Smooth muscle cell (in vitro differentiated cells): Measurements from ENCODE around the gene DHX34. TPM values are rescaled to one million over a fixed set of nuclear protein-coding genes. Genes with fewer than 3 reads are reported as not detected.

ENCODE experiments used
- DNase-seq: peaks from one replicate; lab custom pipeline; 2025; ENCODE audit not compliant: unreplicated experiment; lab: John Stamatoyannopoulos, UW
- H2AFZ ChIP-seq: fragments of 200-600 bp; sonication (generic); 2 replicates; pipeline ENCODE4 v1.6.0; 2016; ENCODE audit warnings: antibody characterized with exemption, low read depth, mild to moderate bottlenecking
- H3F3A ChIP-seq: fragments of 200-600 bp; sonication (generic); 2 replicates; pipeline ENCODE4 v1.6.0; 2017; ENCODE audit warnings: antibody characterized with exemption, low read depth
- H3K27ac ChIP-seq: fragments of 200-600 bp; sonication (generic); 2 replicates; pipeline ENCODE4 v1.5.1; 2016; ENCODE audit warnings: low read depth, mild to moderate bottlenecking
- H3K27me3 ChIP-seq: fragments of 200-600 bp; sonication (generic); 2 replicates; pipeline ENCODE4 v1.6.1; 2016; ENCODE audit warnings: low read depth, mild to moderate bottlenecking
- H3K36me3 ChIP-seq: fragments of 200-600 bp; sonication (generic); 2 replicates; pipeline ENCODE4 v1.5.1; 2016; ENCODE audit warnings: low read depth
- H3K4me1 ChIP-seq: fragments of 200-600 bp; sonication (generic); 2 replicates; pipeline ENCODE4 v1.5.1; 2016; ENCODE audit warnings: low read depth
- H3K4me2 ChIP-seq: fragments of 200-600 bp; sonication (generic); 2 replicates; pipeline ENCODE4 v1.6.0; 2016; ENCODE audit warnings: mild to moderate bottlenecking
- H3K4me3 ChIP-seq: fragments of 200-600 bp; sonication (generic); 2 replicates; pipeline ENCODE4 v1.5.1; 2016; ENCODE audit warnings: mild to moderate bottlenecking
- H3K79me2 ChIP-seq: fragments of 200-600 bp; sonication (generic); 2 replicates; pipeline ENCODE4 v1.6.0; 2016; ENCODE audit warnings: low read depth, mild to moderate bottlenecking
- H3K9ac ChIP-seq: fragments of 200-600 bp; sonication (generic); 2 replicates; pipeline ENCODE4 v1.6.0; 2016; ENCODE audit warnings: low read depth
- H3K9me3 ChIP-seq: fragments of 200-600 bp; sonication (generic); replicated peaks from 2 replicates; pipeline ENCODE4 v1.5.1; 2016; ENCODE audit warnings: low read depth
- H4K20me1 ChIP-seq: fragments of 200-600 bp; sonication (generic); 2 replicates; pipeline ENCODE4 v1.6.0; 2016; ENCODE audit warnings: low read depth
- WGBS: methylation state at CpG from one replicate; pipeline ENCODE4 v1.1.7; 2016; ENCODE audit warnings: low lambda C conversion rate; 5-methylcytosine and 5-hydroxymethylcytosine counted together
- polyA plus RNA-seq: library from polyadenylated mRNA; unstranded; fragments of >200 nt; fragmentation: Nextera tagmentation; extraction: Ambion mirVana; gene quantifications from 2 replicates; pipeline ENCODE4 v1.2.1, GENCODE V29; 2016
- total RNA-seq: library from RNA; depleted of rRNA; stranded (reverse); fragments of >200 nt; gene quantifications from 2 replicates; pipeline ENCODE4 v1.2.3, GENCODE V29; 2014
- TF ChIP-seq, protein P1 (sequence below): fragments of 200-600 bp; sonication (generic); IDR thresholded peaks from 2 replicates; pipeline ENCODE4 v1.5.1; 2017; ENCODE audit warnings: borderline replicate concordance, mild to moderate bottlenecking, antibody characterized with exemption; ENCODE audit not compliant: insufficient read depth, poor library complexity, severe bottlenecking

DHX34 gene
- total and polyA plus RNA-seq, 2 experiments from 2014 or later, result 7.1 to 9.8 TPM

- no peaks in the 10 kb centered on the region for H3F3A ChIP-seq
- WGBS, result 80% methylated on average over 9 of the region's 9 CpGs
- no peak overlapping the region for H3K9ac ChIP-seq
- H3K4me2 ChIP-seq, result no peak overlapping the region
- H3K27me3 ChIP-seq, result no peaks in the 10 kb centered on the region
- TF ChIP-seq, protein P1, sequence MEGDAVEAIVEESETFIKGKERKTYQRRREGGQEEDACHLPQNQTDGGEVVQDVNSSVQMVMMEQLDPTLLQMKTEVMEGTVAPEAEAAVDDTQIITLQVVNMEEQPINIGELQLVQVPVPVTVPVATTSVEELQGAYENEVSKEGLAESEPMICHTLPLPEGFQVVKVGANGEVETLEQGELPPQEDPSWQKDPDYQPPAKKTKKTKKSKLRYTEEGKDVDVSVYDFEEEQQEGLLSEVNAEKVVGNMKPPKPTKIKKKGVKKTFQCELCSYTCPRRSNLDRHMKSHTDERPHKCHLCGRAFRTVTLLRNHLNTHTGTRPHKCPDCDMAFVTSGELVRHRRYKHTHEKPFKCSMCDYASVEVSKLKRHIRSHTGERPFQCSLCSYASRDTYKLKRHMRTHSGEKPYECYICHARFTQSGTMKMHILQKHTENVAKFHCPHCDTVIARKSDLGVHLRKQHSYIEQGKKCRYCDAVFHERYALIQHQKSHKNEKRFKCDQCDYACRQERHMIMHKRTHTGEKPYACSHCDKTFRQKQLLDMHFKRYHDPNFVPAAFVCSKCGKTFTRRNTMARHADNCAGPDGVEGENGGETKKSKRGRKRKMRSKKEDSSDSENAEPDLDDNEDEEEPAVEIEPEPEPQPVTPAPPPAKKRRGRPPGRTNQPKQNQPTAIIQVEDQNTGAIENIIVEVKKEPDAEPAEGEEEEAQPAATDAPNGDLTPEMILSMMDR, result no peak
- H3K79me2 ChIP-seq, result no peaks in the 10 kb centered on the region
- no peaks in the 10 kb centered on the region for H3K9me3 ChIP-seq
- no peak overlapping the region for H3K27ac ChIP-seq
- no peak for DNase-seq
- no peak overlapping the region for H2AFZ ChIP-seq
- no peaks in the 10 kb centered on the region for H3K36me3 ChIP-seq
- no peaks in the 10 kb centered on the region for H4K20me1 ChIP-seq
- H3K4me3 ChIP-seq, result no peak overlapping the region
- no peaks in the 10 kb centered on the region for H3K4me1 ChIP-seq
These were observed 40.0 kb downstream of the DHX34 start for GRCh38 chr19:47389150-47389556.

DNA sequence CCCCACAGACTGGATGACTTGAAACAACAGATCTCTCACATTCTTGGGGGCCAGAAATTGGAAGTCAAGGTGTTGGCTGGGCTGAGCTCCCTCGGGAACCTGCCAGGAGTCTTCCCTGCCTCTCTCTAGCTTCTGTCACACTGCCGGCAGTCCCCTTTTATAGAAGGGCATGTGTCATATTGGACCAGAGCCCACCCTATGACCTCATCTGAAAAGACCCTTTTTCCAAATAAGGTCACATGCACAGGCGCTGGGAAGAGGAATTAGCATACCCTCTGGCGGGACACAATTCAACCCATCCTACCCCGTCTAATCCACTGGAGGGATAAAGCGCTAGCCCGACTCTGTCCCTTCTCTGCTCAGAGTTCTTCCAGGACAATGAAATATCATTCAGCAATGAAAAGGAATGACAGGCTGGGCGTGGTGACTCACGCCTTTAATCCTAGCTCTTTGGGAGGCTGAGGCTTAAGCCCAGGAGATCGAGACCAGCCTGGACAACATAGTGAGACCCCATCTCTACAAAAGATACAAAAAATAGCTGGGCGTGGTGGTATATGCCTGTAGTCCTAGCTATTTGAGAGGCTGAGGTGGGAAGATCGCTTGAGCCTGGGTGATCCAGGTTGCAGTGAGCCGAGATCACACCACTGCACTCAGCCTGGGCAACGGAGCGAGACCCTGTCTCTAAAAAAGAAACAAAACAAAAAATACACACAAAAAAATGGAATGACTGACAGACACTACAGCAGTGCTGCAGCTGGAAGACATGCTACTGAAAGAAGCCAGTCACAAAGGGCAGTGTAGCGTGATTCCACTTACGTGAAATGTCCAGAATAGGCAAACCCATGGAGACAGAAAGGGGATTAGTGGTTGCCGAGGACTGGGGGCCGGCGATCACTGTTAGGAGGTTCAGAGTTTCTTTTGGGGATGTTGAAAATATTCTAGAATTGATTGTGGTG is 41.7 kb downstream of the DHX34 start:
- no peaks in the 10 kb centered on the region for H3K27me3 ChIP-seq
- H2AFZ ChIP-seq, result no peak overlapping the region
- H3K9me3 ChIP-seq, result no peaks in the 10 kb centered on the region
- no peak overlapping the region for H3K4me3 ChIP-seq
- no peak overlapping the region for H3K27ac ChIP-seq
- H3F3A ChIP-seq, result no peaks in the 10 kb centered on the region
- TF ChIP-seq, protein P1, result no peak
- DNase-seq, result no peak
- 90% methylated on average over 20 of the region's 20 CpGs for WGBS
- H3K36me3 ChIP-seq, result no peaks in the 10 kb centered on the region
- H3K4me2 ChIP-seq, result no peak overlapping the region
- no peaks in the 10 kb centered on the region for H3K4me1 ChIP-seq
- no peaks in the 10 kb centered on the region for H3K79me2 ChIP-seq
- H3K9ac ChIP-seq, result no peak overlapping the region
- no peaks in the 10 kb centered on the region for H4K20me1 ChIP-seq

DNA sequence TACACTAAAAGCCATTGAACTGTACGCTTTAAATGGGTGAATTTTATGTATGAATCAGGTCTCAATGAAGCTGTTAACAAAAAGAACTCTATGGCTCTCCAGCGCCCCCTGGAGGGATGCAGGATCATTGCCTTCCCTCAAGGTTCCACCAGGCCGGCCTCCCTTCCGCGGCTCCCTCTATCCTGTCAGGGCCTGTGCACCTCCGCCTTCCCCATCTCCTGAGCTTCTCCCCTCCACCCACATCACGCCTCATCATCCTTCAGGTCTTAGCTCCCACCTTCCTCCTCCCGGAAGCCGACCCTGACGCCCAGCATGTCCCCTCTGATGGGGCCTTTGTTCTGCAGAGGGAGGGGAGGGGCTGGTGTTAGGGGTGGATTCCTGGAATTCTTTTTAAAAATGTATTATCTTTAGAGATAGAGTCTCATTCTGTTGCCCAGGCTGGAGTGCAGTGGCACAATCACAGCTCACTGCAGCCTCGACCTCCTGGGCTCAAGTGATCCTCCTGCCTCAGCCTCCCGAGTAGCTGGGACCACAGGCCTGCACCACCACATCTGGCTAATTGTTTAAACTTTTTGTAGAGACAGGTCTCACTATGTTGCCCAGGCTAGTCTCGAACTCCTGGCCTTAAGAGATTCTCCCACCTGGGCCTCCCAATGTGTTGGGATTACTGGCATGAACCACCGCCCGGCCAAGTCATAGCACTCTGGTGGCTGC is 42.6 kb downstream of the DHX34 start:
- no peak overlapping the region for H2AFZ ChIP-seq
- WGBS, result 48% methylated on average over 15 of the region's 15 CpGs
- no peaks in the 10 kb centered on the region for H3K27me3 ChIP-seq
- no peaks in the 10 kb centered on the region for H3K9me3 ChIP-seq
- no peak overlapping the region for H3K27ac ChIP-seq
- no peaks in the 10 kb centered on the region for H3K4me1 ChIP-seq
- H4K20me1 ChIP-seq, result no peaks in the 10 kb centered on the region
- TF ChIP-seq, protein P1, result peak; percentile 91
- no peak overlapping the region for H3K4me2 ChIP-seq
- H3F3A ChIP-seq, result no peaks in the 10 kb centered on the region
- no peaks in the 10 kb centered on the region for H3K79me2 ChIP-seq
- no peak overlapping the region for H3K4me3 ChIP-seq
- no peaks in the 10 kb centered on the region for H3K36me3 ChIP-seq
- no peak overlapping the region for H3K9ac ChIP-seq
- peak; percentile 28 for DNase-seq
